Measurements from ENCODE around the gene CELSR2.

GRCh38 chr1:109255097-109255651 lies 5.8 kb downstream of the CELSR2 start:
- no peak for TF ChIP-seq POLR2A (IDR thresholded peaks at IDR 0.05)
- TF ChIP-seq, protein P1, sequence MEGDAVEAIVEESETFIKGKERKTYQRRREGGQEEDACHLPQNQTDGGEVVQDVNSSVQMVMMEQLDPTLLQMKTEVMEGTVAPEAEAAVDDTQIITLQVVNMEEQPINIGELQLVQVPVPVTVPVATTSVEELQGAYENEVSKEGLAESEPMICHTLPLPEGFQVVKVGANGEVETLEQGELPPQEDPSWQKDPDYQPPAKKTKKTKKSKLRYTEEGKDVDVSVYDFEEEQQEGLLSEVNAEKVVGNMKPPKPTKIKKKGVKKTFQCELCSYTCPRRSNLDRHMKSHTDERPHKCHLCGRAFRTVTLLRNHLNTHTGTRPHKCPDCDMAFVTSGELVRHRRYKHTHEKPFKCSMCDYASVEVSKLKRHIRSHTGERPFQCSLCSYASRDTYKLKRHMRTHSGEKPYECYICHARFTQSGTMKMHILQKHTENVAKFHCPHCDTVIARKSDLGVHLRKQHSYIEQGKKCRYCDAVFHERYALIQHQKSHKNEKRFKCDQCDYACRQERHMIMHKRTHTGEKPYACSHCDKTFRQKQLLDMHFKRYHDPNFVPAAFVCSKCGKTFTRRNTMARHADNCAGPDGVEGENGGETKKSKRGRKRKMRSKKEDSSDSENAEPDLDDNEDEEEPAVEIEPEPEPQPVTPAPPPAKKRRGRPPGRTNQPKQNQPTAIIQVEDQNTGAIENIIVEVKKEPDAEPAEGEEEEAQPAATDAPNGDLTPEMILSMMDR (IDR thresholded peaks at IDR 0.05), result no peak

All from uterus (tissue), 2 donors.